ENCODE results near the gene CARMIL1.

GRCh38 chr6:25439368-25439767, 160.2 kb downstream of the CARMIL1 start:
- TF ChIP-seq CTCF (IDR thresholded peaks at IDR 0.05) (no peak), NRF1 (IDR thresholded peaks at IDR 0.05; ENCODE audit: low read depth, low read length) (no peak), EP300 (IDR thresholded peaks at IDR 0.05; ENCODE audit: borderline replicate concordance in 1 of 2, low read depth in 1 of 2, low read length in 1 of 2) (no peak), PBX3 (IDR thresholded peaks at IDR 0.05) (no peak)
